ENCODE data around the gene RAB32. TPM values are rescaled to one million over a fixed set of nuclear protein-coding genes. Genes with fewer than 3 reads are reported as not detected.

RAB32 gene
- total and polyA plus RNA-seq, 2 donors from 2014 or later = 19.9 to 39.1 TPM

- TF ChIP-seq CTCF (IDR thresholded peaks at IDR 0.05; ENCODE audit: borderline replicate concordance, extremely low read depth, insufficient read depth) = no peak
- no peak for DNase-seq
- FAIRE-seq = no peak
Measured at GRCh38 chr6:146581968-146582367, 38.3 kb downstream of the RAB32 start.

GRCh38 chr6:146582857-146583256 is 39.2 kb downstream of the RAB32 start:
- DNase-seq (no peak), FAIRE-seq (no peak)
- H3K36me3 ChIP-seq (ENCODE audit: control insufficient read depth in 2 of 3, insufficient read depth in 3 of 3, low read length in 3 of 3) = no peaks in the 10 kb centered on the region
- intact Hi-C loops (cut with DNase I) = no loop called here
- H3K4me1 ChIP-seq (ENCODE audit: control insufficient read depth in 2 of 3, insufficient read depth in 2 of 3, low read depth in 1 of 3, low read length in 3 of 3) = no peaks in the 10 kb centered on the region
- H3K9ac ChIP-seq (ENCODE audit: low read length in 3 of 3) = no peak overlapping the region
- no peaks in the 10 kb centered on the region for H3K27me3 ChIP-seq (ENCODE audit: control insufficient read depth, insufficient read depth, low read length)
- H3K4me3 ChIP-seq (ENCODE audit: low read length in 3 of 3) = no peak overlapping the region
- TF ChIP-seq CTCF (IDR thresholded peaks at IDR 0.05; ENCODE audit: borderline replicate concordance, extremely low read depth, insufficient read depth) = no peak
- H3K9me3 ChIP-seq (ENCODE audit: control insufficient read depth in 2 of 3, insufficient read depth in 1 of 3, low read length in 3 of 3) = no peaks in the 10 kb centered on the region
- H3K27ac ChIP-seq (ENCODE audit: low read depth in 2 of 2, low read length in 2 of 2) = no peak overlapping the region

More at GRCh38 chr6:146581968-146582367, 38.3 kb downstream of the RAB32 start:
- H3K4me3 ChIP-seq (ENCODE audit: low read length in 3 of 3) = no peak overlapping the region
- H3K9me3 ChIP-seq (ENCODE audit: control insufficient read depth in 2 of 3, insufficient read depth in 1 of 3, low read length in 3 of 3) = no peaks in the 10 kb centered on the region
- H3K27ac ChIP-seq (ENCODE audit: low read depth in 2 of 2, low read length in 2 of 2) = no peak overlapping the region
- intact Hi-C loops (cut with DNase I) = no loop called here
- H3K36me3 ChIP-seq (ENCODE audit: control insufficient read depth in 2 of 3, insufficient read depth in 3 of 3, low read length in 3 of 3) = no peaks in the 10 kb centered on the region
- no peaks in the 10 kb centered on the region for H3K4me1 ChIP-seq (ENCODE audit: control insufficient read depth in 2 of 3, insufficient read depth in 2 of 3, low read depth in 1 of 3, low read length in 3 of 3)
- H3K9ac ChIP-seq (ENCODE audit: low read length in 3 of 3) = no peak overlapping the region
- H3K27me3 ChIP-seq (ENCODE audit: control insufficient read depth, insufficient read depth, low read length) = no peaks in the 10 kb centered on the region

- H3K4me3 ChIP-seq (ENCODE audit: low read length in 3 of 3) = no peak overlapping the region
- FAIRE-seq = no peak
- H3K27ac ChIP-seq (ENCODE audit: low read depth in 2 of 2, low read length in 2 of 2) = no peak overlapping the region
- H3K36me3 ChIP-seq (ENCODE audit: control insufficient read depth in 2 of 3, insufficient read depth in 3 of 3, low read length in 3 of 3) = no peaks in the 10 kb centered on the region
- H3K27me3 ChIP-seq (ENCODE audit: control insufficient read depth, insufficient read depth, low read length) = no peaks in the 10 kb centered on the region
- no peak for TF ChIP-seq CTCF (IDR thresholded peaks at IDR 0.05; ENCODE audit: borderline replicate concordance, extremely low read depth, insufficient read depth)
- intact Hi-C loops (cut with DNase I) = no loop called here
- no peak for DNase-seq
- no peaks in the 10 kb centered on the region for H3K4me1 ChIP-seq (ENCODE audit: control insufficient read depth in 2 of 3, insufficient read depth in 2 of 3, low read depth in 1 of 3, low read length in 3 of 3)
- no peak overlapping the region for H3K9ac ChIP-seq (ENCODE audit: low read length in 3 of 3)
- no peaks in the 10 kb centered on the region for H3K9me3 ChIP-seq (ENCODE audit: control insufficient read depth in 2 of 3, insufficient read depth in 1 of 3, low read length in 3 of 3)
Measured at GRCh38 chr6:146583966-146584365, 40.3 kb downstream of the RAB32 start.

GRCh38 chr6:146587459-146587858 is 43.8 kb downstream of the RAB32 start:
- Histone ChIP-seq H3K36me3 (ENCODE audit: control insufficient read depth in 2 of 3, insufficient read depth in 3 of 3, low read length in 3 of 3) (no peaks in the 10 kb centered on the region), H3K27ac (ENCODE audit: low read depth in 2 of 2, low read length in 2 of 2) (no peak overlapping the region), H3K4me3 (ENCODE audit: low read length in 3 of 3) (no peak overlapping the region), H3K9me3 (ENCODE audit: control insufficient read depth in 2 of 3, insufficient read depth in 1 of 3, low read length in 3 of 3) (no peaks in the 10 kb centered on the region), H3K9ac (ENCODE audit: low read length in 3 of 3) (no peak overlapping the region), H3K4me1 (ENCODE audit: control insufficient read depth in 2 of 3, insufficient read depth in 2 of 3, low read depth in 1 of 3, low read length in 3 of 3) (no peaks in the 10 kb centered on the region), H3K27me3 (ENCODE audit: control insufficient read depth, insufficient read depth, low read length) (no peaks in the 10 kb centered on the region)
- FAIRE-seq (no peak), DNase-seq (no peak)
- intact Hi-C loops (cut with DNase I) = no loop called here
- TF ChIP-seq CTCF (IDR thresholded peaks at IDR 0.05; ENCODE audit: borderline replicate concordance, extremely low read depth, insufficient read depth) = no peak

Measured in kidney (tissue), 14 donors.